Measurements from ENCODE around the gene UBE2O.
A peak's percentile ranks its signal among the peaks of the same experiment; 100 is the strongest.

Gene UBE2O

GRCh38 chr17:76500747-76501017 is 47.7 kb upstream of the UBE2O start:
- DNase-seq (ENCODE audit: low read depth in 1 of 2, low spot score in 1 of 2) = no peak
- no peaks in the 10 kb centered on the region for H3K27me3 ChIP-seq (ENCODE audit: insufficient read depth, poor library complexity, severe bottlenecking)
- TF ChIP-seq POLR2AphosphoS5 (IDR thresholded peaks at IDR 0.05; ENCODE audit: low read depth) (no peak), SPI1 (IDR thresholded peaks at IDR 0.05; ENCODE audit: borderline replicate concordance, low read depth) (no peak), GABPA (IDR thresholded peaks at IDR 0.05; ENCODE audit: low read depth) (no peak), REST (IDR thresholded peaks at IDR 0.05; ENCODE audit: insufficient replicate concordance, low read depth) (no peak)
- TF ChIP-seq, protein P1, sequence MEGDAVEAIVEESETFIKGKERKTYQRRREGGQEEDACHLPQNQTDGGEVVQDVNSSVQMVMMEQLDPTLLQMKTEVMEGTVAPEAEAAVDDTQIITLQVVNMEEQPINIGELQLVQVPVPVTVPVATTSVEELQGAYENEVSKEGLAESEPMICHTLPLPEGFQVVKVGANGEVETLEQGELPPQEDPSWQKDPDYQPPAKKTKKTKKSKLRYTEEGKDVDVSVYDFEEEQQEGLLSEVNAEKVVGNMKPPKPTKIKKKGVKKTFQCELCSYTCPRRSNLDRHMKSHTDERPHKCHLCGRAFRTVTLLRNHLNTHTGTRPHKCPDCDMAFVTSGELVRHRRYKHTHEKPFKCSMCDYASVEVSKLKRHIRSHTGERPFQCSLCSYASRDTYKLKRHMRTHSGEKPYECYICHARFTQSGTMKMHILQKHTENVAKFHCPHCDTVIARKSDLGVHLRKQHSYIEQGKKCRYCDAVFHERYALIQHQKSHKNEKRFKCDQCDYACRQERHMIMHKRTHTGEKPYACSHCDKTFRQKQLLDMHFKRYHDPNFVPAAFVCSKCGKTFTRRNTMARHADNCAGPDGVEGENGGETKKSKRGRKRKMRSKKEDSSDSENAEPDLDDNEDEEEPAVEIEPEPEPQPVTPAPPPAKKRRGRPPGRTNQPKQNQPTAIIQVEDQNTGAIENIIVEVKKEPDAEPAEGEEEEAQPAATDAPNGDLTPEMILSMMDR (IDR thresholded peaks at IDR 0.05; ENCODE audit: insufficient read depth, low read length) = no peak
- H3K4me3 ChIP-seq (replicated peaks; ENCODE audit: insufficient read depth, low read length) = peak overlapping the region; percentile 78
- 0 out of 2 replicates have a peak overlapping the region, but pooled peaks have one; percentile 18 for H3K27ac ChIP-seq (replicated peaks)

GRCh38 chr17:76500074-76500746 is 47.3 kb upstream of the UBE2O start:
- TF ChIP-seq GABPA (IDR thresholded peaks at IDR 0.05; ENCODE audit: low read depth) = no peak
- TF ChIP-seq POLR2AphosphoS5 (IDR thresholded peaks at IDR 0.05; ENCODE audit: low read depth) = no peak
- TF ChIP-seq SPI1 (IDR thresholded peaks at IDR 0.05; ENCODE audit: borderline replicate concordance, low read depth) = peak; percentile 71; the same call in 1 of the 2 replicates
- no peak overlapping the region for H3K27ac ChIP-seq (replicated peaks)
- peak in 1 of 2 experiments; percentile 63 for DNase-seq (ENCODE audit: low read depth in 1 of 2, low spot score in 1 of 2)
- peak overlapping the region; percentile 78 for H3K4me3 ChIP-seq (replicated peaks; ENCODE audit: insufficient read depth, low read length)
- no peaks in the 10 kb centered on the region for H3K27me3 ChIP-seq (ENCODE audit: insufficient read depth, poor library complexity, severe bottlenecking)

- Histone ChIP-seq H3K27ac (replicated peaks) (no peak overlapping the region), H3K27me3 (ENCODE audit: insufficient read depth, poor library complexity, severe bottlenecking) (no peaks in the 10 kb centered on the region), H3K4me3 (replicated peaks; ENCODE audit: insufficient read depth, low read length) (no peak overlapping the region)
- DNase-seq (ENCODE audit: low read depth in 1 of 2, low spot score in 1 of 2) = no peak
- TF ChIP-seq, protein P1 (IDR thresholded peaks at IDR 0.05; ENCODE audit: insufficient read depth, low read length) = no peak
- TF ChIP-seq POLR2AphosphoS5 (IDR thresholded peaks at IDR 0.05; ENCODE audit: low read depth) (no peak), REST (IDR thresholded peaks at IDR 0.05; ENCODE audit: insufficient replicate concordance, low read depth) (no peak), GABPA (IDR thresholded peaks at IDR 0.05; ENCODE audit: low read depth) (no peak), SPI1 (IDR thresholded peaks at IDR 0.05; ENCODE audit: borderline replicate concordance, low read depth) (no peak)
Measured at GRCh38 chr17:76499267-76499667, 46.3 kb upstream of the UBE2O start.

DNA sequence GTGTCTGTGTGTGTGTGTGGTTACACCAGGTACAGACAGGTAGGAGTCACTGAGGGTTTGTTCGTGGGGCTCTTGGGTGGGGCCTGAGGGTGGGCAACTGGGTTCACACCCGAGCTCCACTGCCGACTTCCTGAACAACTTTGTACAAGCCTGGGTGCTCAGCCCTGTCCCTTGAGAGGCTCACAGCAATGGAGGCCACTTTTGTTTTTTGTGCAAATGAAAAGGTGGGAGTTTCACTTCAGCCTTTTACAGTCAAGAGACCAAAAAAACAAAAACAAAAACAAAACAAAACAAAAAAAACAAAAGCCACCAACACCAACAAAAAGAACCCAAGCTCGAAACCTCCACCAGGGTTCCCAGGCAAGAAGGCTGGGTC is 45.9 kb upstream of the UBE2O start:
- H3K27ac ChIP-seq (replicated peaks) = no peak overlapping the region
- no peak for TF ChIP-seq REST (IDR thresholded peaks at IDR 0.05; ENCODE audit: insufficient replicate concordance, low read depth)
- no peak for TF ChIP-seq SPI1 (IDR thresholded peaks at IDR 0.05; ENCODE audit: borderline replicate concordance, low read depth)
- TF ChIP-seq POLR2AphosphoS5 (IDR thresholded peaks at IDR 0.05; ENCODE audit: low read depth) = no peak
- TF ChIP-seq GABPA (IDR thresholded peaks at IDR 0.05; ENCODE audit: low read depth) = no peak
- TF ChIP-seq, protein P1 (IDR thresholded peaks at IDR 0.05; ENCODE audit: insufficient read depth, low read length) = no peak
- H3K27me3 ChIP-seq (ENCODE audit: insufficient read depth, poor library complexity, severe bottlenecking) = no peaks in the 10 kb centered on the region
- no peak overlapping the region for H3K4me3 ChIP-seq (replicated peaks; ENCODE audit: insufficient read depth, low read length)
- DNase-seq (ENCODE audit: low read depth in 1 of 2, low spot score in 1 of 2) = no peak

All from HL-60 (cell line).